Stimulated activated naive CD4-positive, alpha-beta T cell (primary cell): ENCODE measurements around the gene RGS16.

ENCODE experiments used
- DNase-seq, 6 experiments: peaks; one replicate each; lab custom pipeline; 2025; lab: John Stamatoyannopoulos, UW

RGS16 gene

GRCh38 chr1:182584746-182585145, 19.4 kb downstream of the RGS16 start:
- no peak for DNase-seq

GRCh38 chr1:182580736-182581135, 23.5 kb downstream of the RGS16 start:
- DNase-seq: no peak

- DNase-seq: no peak
Measured at GRCh38 chr1:182575540-182576149, 28.5 kb downstream of the RGS16 start.

- DNase-seq: no peak
Measured at GRCh38 chr1:182574156-182574555, 30.0 kb downstream of the RGS16 start.

GRCh38 chr1:182570611-182570970, 33.6 kb downstream of the RGS16 start:
- no peak for DNase-seq

GRCh38 chr1:182569939-182570610, 34.1 kb downstream of the RGS16 start:
- DNase-seq: no peak

GRCh38 chr1:182568647-182569284, 35.4 kb downstream of the RGS16 start:
- DNase-seq: no peak

- DNase-seq: no peak
Measured at GRCh38 chr1:182567629-182568028, 36.6 kb downstream of the RGS16 start.

GRCh38 chr1:182565537-182565936, 38.7 kb downstream of the RGS16 start:
- no peak for DNase-seq

GRCh38 chr1:182564406-182565004, 39.7 kb downstream of the RGS16 start:
- no peak for DNase-seq

- no peak for DNase-seq
Measured at GRCh38 chr1:182563095-182563494, 41.1 kb downstream of the RGS16 start.

GRCh38 chr1:182561456-182561855, 42.7 kb downstream of the RGS16 start:
- no peak for DNase-seq

GRCh38 chr1:182560392-182560984, 43.7 kb downstream of the RGS16 start:
- DNase-seq: no peak

- DNase-seq: no peak
Measured at GRCh38 chr1:182556279-182556678, 47.9 kb downstream of the RGS16 start.

GRCh38 chr1:182555493-182555892, 48.7 kb downstream of the RGS16 start:
- DNase-seq: no peak

- no peak for DNase-seq
Measured at GRCh38 chr1:182552527-182552926, 51.7 kb downstream of the RGS16 start.

GRCh38 chr1:182549811-182550210, 54.4 kb downstream of the RGS16 start:
- DNase-seq: no peak

- no peak for DNase-seq
Measured at GRCh38 chr1:182549346-182549745, 54.8 kb downstream of the RGS16 start.
